ENCODE results near the gene IL6. TPM values are rescaled to one million over a fixed set of nuclear protein-coding genes. Genes with fewer than 3 reads are reported as not detected.

Gene IL6
- total RNA-seq, 1 experiment from 2014 or later, result 0.85 TPM

DNA sequence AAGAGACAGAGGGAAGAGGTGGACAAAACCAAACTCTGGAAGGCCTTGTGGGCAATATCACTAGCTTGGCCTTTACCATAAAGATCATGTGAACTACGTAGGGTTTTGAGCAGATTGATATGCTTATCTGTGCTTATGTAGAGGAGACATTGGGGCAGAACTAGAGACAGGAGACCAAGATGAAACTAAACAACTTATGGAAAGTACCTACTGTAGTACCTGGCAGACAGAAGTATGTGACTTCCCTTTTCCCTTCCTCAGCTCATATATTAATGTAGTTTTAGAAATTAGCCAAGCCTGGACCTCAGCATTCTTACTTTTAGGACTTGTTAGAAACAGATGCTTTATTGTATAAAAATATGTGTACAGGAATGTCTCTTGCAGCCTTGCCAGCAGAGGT, 14.0 kb upstream of the IL6 start:
- Histone ChIP-seq H3K18ac (ENCODE audit: insufficient read length, low read depth, low read length) (no peak overlapping the region), H2BK20ac (ENCODE audit: low read depth, low read length, poor library complexity, severe bottlenecking) (no peak overlapping the region), H3K9me3 (ENCODE audit: control insufficient read depth, low read depth, low read length) (no peaks in the 10 kb centered on the region), H2BK120ac (ENCODE audit: low read depth, low read length, poor library complexity, severe bottlenecking) (no peak overlapping the region), H4K8ac (replicated peaks; ENCODE audit: insufficient read length, low read depth, low read length) (no peak overlapping the region), H3K79me1 (ENCODE audit: insufficient read depth, low read depth, low read length, poor library complexity, severe bottlenecking) (no peaks in the 10 kb centered on the region), H3K4me2 (ENCODE audit: insufficient read depth, insufficient read length, low read length) (no peak overlapping the region), H2AFZ (ENCODE audit: low read length) (no peak overlapping the region), H2BK12ac (ENCODE audit: insufficient read length, low read depth, low read length) (no peak overlapping the region), H4K20me1 (ENCODE audit: control insufficient read depth, insufficient read depth, insufficient read length) (no peaks in the 10 kb centered on the region), H2AK5ac (ENCODE audit: insufficient read length, low read length) (no peak overlapping the region), H3T11ph (ENCODE audit: low read length) (no peak overlapping the region), H3K4ac (ENCODE audit: low read depth, low read length) (no peak overlapping the region), H3K4me1 (ENCODE audit: insufficient read depth, low read length) (peaks cover 2% of the 10 kb centered on the region; the same call in 1 of the 2 replicates), H3K56ac (ENCODE audit: insufficient read length, low read depth, low read length) (no peak overlapping the region), H2BK15ac (ENCODE audit: low read depth, low read length) (no peak overlapping the region), H3K27me3 (ENCODE audit: insufficient read depth, low read length) (no peaks in the 10 kb centered on the region), H4K5ac (ENCODE audit: insufficient read length, low read depth, low read length) (no peak overlapping the region), H4K91ac (ENCODE audit: insufficient read length, low read depth, low read length) (no peak overlapping the region), H3K23ac (ENCODE audit: insufficient read length, low read depth, low read length) (no peak overlapping the region), H3K27ac (ENCODE audit: insufficient read length, low read depth, low read length) (no peak overlapping the region), H2BK5ac (ENCODE audit: insufficient read length, low read length) (no peak overlapping the region), H3K23me2 (ENCODE audit: insufficient read length, low read depth, low read length, poor library complexity, severe bottlenecking) (no peaks in the 10 kb centered on the region), H3K9ac (ENCODE audit: extremely low read depth, insufficient read length, low read length) (no peak overlapping the region), H3K79me2 (ENCODE audit: insufficient read depth, low read length) (no peaks in the 10 kb centered on the region), H3K14ac (ENCODE audit: insufficient read depth, low read length) (no peak overlapping the region)
- Mint-ChIP-seq H3K4me3 (no peak overlapping the region), H3K27ac (no peak overlapping the region), H3K27me3 (ENCODE audit: low read depth) (no peaks in the 10 kb centered on the region), H3K9me3 (no peaks in the 10 kb centered on the region), H3K4me1 (peaks cover 6 to 22% of the 10 kb centered on the region in 2 experiments; a peak in 3 of 4 replicates), H3K36me3 (ENCODE audit: insufficient read depth in 1 of 3, low read depth in 3 of 3) (peaks cover 0 to 1% (median 0%) of the 10 kb centered on the region in 3 experiments; a peak in 1 of 7 replicates)
- no peak for DNase-seq
- WGBS (ENCODE audit: extremely low coverage, insufficient read length, low lambda C conversion rate), result no CpG with 5 or more reads among the region's 1 CpG
- TF ChIP-seq, protein P1, sequence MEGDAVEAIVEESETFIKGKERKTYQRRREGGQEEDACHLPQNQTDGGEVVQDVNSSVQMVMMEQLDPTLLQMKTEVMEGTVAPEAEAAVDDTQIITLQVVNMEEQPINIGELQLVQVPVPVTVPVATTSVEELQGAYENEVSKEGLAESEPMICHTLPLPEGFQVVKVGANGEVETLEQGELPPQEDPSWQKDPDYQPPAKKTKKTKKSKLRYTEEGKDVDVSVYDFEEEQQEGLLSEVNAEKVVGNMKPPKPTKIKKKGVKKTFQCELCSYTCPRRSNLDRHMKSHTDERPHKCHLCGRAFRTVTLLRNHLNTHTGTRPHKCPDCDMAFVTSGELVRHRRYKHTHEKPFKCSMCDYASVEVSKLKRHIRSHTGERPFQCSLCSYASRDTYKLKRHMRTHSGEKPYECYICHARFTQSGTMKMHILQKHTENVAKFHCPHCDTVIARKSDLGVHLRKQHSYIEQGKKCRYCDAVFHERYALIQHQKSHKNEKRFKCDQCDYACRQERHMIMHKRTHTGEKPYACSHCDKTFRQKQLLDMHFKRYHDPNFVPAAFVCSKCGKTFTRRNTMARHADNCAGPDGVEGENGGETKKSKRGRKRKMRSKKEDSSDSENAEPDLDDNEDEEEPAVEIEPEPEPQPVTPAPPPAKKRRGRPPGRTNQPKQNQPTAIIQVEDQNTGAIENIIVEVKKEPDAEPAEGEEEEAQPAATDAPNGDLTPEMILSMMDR (conservative IDR thresholded peaks at IDR 0.05), result no peak

All from H9 (cell line).